GM18951 (cell line): ENCODE measurements around the gene CDR2.

Experiments
- POLR2A ChIP-seq: IDR thresholded peaks from 4 replicates; pipeline ENCODE4 v1.6.1; 2011; ENCODE audit warnings: mild to moderate bottlenecking; ENCODE audit not compliant: insufficient read length, insufficient read depth; ENCODE audit errors: extremely low read depth
- in situ Hi-C: fragments of 300-500 bp; cut with MboI; formaldehyde crosslinking; loops from one replicate; pipeline ENCODE4 v1.12.0; 2022; ENCODE audit warnings: low sequenced_read_pairs, mixed read lengths, inconsistent platforms; ENCODE audit not compliant: unreplicated experiment

The CDR2 gene

GRCh38 chr16:22388101-22388644, 13.8 kb upstream of the CDR2 start:
- in situ Hi-C loops, result no loop called here
- TF ChIP-seq POLR2A, result no peak

GRCh38 chr16:22386976-22387375, 12.6 kb upstream of the CDR2 start:
- in situ Hi-C loops, result no loop called here
- TF ChIP-seq POLR2A, result no peak

DNA sequence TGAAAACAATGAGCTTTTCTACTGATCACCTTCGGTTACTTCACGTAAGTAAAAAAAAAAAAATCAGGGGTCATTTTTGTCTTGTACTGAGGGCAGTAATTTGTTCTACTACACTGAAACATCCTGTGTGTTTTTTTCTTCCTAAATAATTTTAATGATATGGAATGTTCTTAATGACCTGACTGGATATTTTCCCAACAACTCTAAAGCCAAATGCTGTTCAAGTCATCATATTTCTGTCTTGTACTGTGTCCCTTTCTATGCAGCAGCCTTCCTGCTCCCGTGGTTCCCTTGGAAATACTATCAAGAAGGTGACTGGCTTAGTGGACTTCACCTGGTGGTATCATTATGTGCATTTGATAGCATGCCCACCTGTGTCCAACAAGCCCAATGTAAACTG, 10.8 kb upstream of the CDR2 start:
- TF ChIP-seq POLR2A, result no peak
- in situ Hi-C loops, result no loop called here

GRCh38 chr16:22383827-22384226, 9.4 kb upstream of the CDR2 start:
- in situ Hi-C loops, result no loop called here
- TF ChIP-seq POLR2A, result no peak

DNA sequence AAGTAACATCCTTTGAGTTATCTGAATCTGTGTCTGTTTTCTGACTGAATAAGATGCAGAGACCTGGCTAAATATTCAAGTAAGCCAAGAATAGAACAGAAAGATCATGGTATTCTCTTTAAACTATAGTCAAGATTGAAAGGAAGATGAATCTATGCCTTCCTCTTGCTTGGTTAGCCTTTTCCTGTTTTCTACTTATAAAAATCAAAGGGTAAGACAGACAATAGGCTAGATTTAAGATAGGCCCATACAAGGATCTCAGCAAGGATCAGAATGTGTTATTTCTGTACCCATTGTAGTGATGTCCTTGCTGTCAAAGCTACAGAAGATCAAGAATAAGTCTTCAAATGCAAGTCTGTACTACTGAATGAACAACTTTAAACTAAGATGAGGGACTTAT, 7.0 kb upstream of the CDR2 start:
- in situ Hi-C loops, result no loop called here
- no peak for TF ChIP-seq POLR2A

DNA sequence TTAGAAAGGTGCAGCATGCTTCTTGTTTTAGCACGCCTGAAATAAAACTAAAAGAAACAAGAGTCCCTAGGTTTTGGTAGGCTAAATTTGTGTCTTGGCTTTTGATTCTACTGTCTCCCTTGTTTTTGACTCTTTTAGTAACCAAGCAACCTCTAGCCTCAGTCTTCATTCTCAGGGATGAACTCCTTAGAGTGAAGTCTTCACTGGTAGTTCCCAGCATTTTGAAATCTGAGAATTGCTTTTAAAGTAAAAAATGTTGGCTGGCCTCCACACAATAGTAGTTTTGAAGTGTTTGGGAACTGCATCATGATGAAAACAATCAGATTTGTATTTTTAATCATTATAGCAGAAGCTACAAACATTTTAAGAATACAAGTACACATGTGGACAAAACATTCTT, 6.1 kb upstream of the CDR2 start:
- in situ Hi-C loops, result no loop called here

DNA sequence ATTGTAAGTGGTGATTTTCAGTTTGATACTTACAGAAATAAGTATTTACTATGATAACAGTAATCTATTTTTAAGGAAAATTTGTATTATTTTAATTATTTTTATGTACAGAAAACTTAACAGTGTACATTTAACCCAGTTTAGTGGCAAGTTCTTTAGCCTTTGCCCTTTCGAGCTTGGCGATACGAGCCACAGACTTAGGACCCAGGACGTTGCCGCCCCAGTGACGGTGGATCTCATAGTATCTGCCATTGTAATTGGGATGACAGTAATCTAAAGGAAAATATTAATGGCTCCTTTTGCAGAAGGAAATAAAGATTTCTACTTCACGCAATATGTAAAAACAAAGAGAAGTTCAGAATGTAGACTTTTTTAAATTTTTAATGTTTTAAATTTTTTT, 5.2 kb upstream of the CDR2 start:
- in situ Hi-C loops, result no loop called here
- no peak for TF ChIP-seq POLR2A

More for the DNA sequence above, 6.1 kb upstream of the CDR2 start:
- TF ChIP-seq POLR2A, result no peak

DNA sequence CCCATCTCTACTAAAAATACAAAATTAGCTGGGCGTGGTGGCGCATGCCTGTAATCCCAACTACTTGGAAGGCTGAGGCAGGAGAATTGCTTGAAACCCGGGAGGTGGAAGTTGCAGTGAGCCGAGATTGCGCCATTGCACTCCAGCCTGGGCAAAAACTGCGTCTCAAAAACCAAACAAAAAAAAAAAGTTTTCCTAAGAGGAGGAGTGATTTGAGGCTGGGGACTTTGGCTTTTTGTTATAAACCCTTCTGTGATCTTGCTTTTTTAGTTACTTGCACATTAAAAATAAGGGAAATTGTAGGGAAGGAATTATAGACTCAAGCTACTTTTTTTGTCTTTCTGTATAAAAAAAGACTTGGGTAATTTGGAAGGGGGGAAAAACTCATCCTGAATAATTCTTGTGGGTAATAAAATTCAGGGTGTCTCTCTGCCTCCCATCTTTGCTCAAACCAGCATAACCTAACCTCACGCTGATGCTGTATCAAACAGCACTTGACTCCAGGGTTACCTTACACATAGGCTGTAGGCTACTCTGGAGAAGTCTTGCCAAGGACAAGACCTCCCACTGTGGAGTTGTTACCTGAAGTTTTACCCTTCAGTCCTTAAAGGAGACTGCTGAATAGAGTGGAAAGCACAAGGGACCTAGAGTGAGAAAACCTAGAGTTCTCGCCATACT, 1.7 kb upstream of the CDR2 start:
- in situ Hi-C loops, result no loop called here
- TF ChIP-seq POLR2A, result no peak

DNA sequence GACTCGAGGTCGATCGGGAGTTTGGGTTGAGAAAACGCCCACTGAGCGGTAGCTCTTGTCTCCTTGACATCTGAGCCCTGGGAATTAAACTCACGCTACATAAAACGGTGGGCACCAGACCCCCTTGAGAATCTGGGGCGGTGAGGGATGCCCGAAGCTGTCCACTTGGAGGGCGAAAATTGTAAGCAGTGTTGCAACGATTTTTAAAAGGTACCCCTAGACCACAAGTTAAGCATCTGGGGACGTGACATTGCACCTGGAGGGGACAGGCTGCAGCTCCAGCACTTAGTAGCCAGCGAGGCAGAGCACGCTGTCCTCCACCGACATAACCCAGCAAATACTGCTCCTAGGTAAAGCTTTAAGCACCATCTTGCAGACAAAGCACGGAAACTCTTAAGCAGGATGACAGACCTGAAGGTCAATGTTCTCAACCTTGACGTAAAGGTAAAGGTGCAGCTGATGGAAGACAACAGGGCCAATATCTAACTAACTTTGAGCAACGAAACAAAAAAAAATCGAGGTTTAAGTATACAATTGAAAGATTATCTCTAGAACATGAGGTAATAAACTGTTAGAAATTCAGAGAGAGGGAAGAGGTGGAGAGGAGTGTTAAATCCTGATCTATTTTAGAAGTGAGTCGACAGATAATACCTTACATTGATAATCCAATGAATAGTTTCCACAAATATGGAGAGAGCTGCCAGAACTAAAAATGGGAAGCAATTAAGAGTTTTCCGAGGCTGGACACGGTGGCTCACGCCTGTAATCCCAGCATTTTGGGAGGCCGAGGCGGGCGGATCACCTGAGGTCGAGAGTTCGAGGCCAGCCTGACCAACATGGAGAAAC, 921 bp upstream of the CDR2 start:
- no peak for TF ChIP-seq POLR2A
- in situ Hi-C loops, result no loop called here

DNA sequence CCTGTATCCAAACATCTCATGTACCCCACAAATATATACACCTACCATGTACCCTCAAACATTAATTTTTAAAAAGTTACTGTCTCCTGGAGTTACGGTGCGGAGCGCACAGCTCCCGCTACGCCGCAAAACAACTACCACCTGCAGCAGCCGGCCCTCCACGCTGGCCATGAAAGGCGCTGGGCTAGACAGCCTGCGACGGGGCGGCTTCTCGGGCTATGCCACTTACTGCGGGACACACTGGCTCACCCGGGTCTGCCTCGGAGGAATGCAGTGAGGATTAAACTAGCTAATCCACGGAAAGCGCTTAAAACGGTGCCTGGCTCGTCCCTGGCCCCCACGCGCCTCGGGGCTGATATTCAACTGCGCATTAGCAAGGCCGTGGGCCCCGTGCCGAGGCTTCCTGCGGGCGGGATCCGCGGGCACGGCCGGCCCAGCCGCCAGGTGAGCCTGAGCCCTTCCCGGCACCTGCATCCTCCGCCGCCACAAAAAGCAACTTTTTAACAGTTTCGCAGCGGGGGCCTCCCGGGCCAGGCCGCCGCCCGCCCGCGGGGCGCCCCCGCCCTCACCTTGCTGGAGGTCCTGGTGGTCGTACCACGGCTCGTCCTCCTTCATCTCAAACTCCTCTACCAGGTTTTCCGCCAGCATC, 633 bp downstream of the CDR2 start:
- no peak for TF ChIP-seq POLR2A
- in situ Hi-C loops, result no loop called here

DNA sequence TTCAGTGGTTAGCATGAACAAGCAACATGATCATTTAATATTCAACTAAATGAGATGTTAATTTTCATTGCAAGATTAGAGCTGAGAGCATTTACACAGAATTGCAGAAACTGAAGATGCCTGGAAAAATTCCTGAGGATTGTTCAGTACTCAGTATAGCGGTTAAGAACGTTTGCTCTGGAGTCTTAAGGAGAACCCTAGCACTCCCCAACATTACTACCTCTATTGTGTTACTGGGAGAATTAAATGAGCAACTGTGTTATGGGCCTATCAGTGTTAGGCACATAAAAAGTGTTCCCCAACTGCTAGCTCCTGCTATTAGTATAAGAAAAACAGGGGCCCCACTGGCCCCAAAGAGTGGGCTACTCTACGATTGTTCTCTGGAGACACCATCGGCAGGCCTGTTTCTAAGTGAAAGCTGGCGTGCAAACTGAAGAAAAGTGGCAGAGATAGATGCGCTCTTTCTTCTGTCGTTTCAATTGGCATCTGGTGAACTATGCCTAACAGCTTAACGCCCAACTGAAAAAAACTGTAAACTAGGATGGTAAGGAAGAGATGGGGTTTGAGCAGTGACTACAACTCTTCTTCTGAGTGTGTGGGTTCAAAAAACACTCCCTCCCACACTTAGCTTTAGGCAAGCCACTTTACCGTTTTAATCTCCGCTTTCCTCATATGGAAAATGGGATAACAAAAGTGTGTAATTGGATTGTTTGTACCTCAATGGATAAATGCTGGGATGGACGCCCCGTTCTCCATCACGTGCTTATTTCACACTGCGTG, 1.3 kb downstream of the CDR2 start:
- in situ Hi-C loops, result no loop called here
- no peak for TF ChIP-seq POLR2A

GRCh38 chr16:22370038-22370820, 4.2 kb downstream of the CDR2 start:
- TF ChIP-seq POLR2A, result no peak
- in situ Hi-C loops, result no loop called here
